Tibial nerve (tissue), 4 donors: Measurements from ENCODE around the gene ZRSR2. TPM values are rescaled to one million over a fixed set of nuclear protein-coding genes. Genes with fewer than 3 reads are reported as not detected.
"Not testable (repeated sequence)": the region's sequence is repeated elsewhere in the genome, so short reads cannot be mapped to it uniquely, and the experiment has no call there.

Experiments
- DNase-seq, 2 donors: peaks; one replicate each; pipeline ENCODE4 v3.0.0-alpha.2; 2019; ENCODE audit warnings: low spot score in 2 of 2
- H3K27ac ChIP-seq, 4 donors: fragments of 200-600 bp; sonication (generic) in 3 of 4; one replicate each; pipeline ENCODE4 v1.5.1; 2017 to 2019; ENCODE audit warnings: mild to moderate bottlenecking in 1 of 4
- H3K27me3 ChIP-seq, 2 donors: fragments of 200-600 bp; sonication (generic) in 1 of 2; one replicate each; pipeline versions ENCODE4 v1.5.1 to v1.6.0; 2017 to 2019
- H3K36me3 ChIP-seq, 3 donors: fragments of 200-600 bp; sonication (generic); one replicate each; pipeline ENCODE4 v1.5.1; 2018 to 2019
- H3K4me1 ChIP-seq, 4 donors: fragments of 200-600 bp; sonication (generic) in 3 of 4; one replicate each; pipeline ENCODE4 v1.5.1; 2017 to 2019
- H3K4me3 ChIP-seq, 4 donors: fragments of 200-600 bp; sonication (generic) in 3 of 4; one replicate each; pipeline ENCODE4 v1.5.1; 2017 to 2019; ENCODE audit warnings: mild to moderate bottlenecking in 1 of 4, moderate library complexity in 1 of 4
- H3K9me3 ChIP-seq, 4 donors: fragments of 200-600 bp; sonication (generic) in 3 of 4; one replicate each; pipeline ENCODE4 v1.5.1; 2017 to 2019
- EP300 ChIP-seq, 2 donors: sonication (generic); formaldehyde crosslinking; IDR thresholded peaks; one replicate each; pipeline ENCODE4 v1.6.1; 2017; ENCODE audit warnings: antibody characterized with exemption in 2 of 2, mild to moderate bottlenecking in 1 of 2
- POLR2A ChIP-seq, 2 donors: fragments of 450-650 bp; IDR thresholded peaks; one replicate each; pipeline ENCODE4 v1.6.1; 2017; ENCODE audit warnings: antibody characterized with exemption in 2 of 2, mild to moderate bottlenecking in 2 of 2, moderate library complexity in 2 of 2
- WGBS, 2 donors: methylation state at CpG; one replicate each; pipeline ENCODE4 v1.1.5; 2018; 5-methylcytosine and 5-hydroxymethylcytosine counted together
- total RNA-seq, 4 donors: library from RNA; depleted of rRNA; stranded (reverse); fragments of >200 nt; gene quantifications; one replicate each; pipeline ENCODE4 v1.1.0, GENCODE V29; 2016
- TF ChIP-seq, protein P1 (sequence below), 5 experiments: fragments of 200-600 bp in 3 of 5; fragments of 450-650 bp in 2 of 5; sonication (generic) in 3 of 5; IDR thresholded peaks; one replicate each; pipeline ENCODE4 v1.5.1; 2016 to 2019; ENCODE audit warnings: antibody characterized with exemption in 5 of 5, mild to moderate bottlenecking in 3 of 5, moderate library complexity in 2 of 5

ZRSR2 gene
- total RNA-seq, 4 donors from 2014 or later = 2.4 to 12.8 (median 9.3) TPM

DNA sequence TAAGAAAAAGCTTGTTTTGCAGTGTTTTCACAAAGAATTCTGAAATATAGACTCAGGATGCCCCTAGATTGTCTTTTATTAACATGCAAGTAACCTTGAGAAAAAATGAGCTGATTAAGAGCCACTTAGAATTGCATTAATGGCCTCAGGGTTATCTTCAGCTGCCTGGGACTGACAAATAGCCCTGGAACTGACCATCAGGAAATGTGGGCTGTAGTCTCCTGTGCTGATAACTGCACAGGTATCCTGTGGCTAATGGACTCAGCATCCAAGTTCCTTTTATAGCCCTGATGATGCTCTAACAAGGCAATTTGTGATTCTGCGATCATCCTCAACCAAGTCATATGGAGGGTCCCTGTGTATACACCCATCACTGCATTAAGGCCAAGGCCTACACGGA lies 35.2 kb upstream of the ZRSR2 start:
- H3K27ac ChIP-seq = no peak overlapping the region
- 92 to 94% methylated on average over 2 of the region's 2 CpGs for WGBS, 2 donors
- H3K27me3 ChIP-seq = no peaks in the 10 kb centered on the region
- H3K9me3 ChIP-seq = no peaks in the 10 kb centered on the region
- TF ChIP-seq, protein P1, sequence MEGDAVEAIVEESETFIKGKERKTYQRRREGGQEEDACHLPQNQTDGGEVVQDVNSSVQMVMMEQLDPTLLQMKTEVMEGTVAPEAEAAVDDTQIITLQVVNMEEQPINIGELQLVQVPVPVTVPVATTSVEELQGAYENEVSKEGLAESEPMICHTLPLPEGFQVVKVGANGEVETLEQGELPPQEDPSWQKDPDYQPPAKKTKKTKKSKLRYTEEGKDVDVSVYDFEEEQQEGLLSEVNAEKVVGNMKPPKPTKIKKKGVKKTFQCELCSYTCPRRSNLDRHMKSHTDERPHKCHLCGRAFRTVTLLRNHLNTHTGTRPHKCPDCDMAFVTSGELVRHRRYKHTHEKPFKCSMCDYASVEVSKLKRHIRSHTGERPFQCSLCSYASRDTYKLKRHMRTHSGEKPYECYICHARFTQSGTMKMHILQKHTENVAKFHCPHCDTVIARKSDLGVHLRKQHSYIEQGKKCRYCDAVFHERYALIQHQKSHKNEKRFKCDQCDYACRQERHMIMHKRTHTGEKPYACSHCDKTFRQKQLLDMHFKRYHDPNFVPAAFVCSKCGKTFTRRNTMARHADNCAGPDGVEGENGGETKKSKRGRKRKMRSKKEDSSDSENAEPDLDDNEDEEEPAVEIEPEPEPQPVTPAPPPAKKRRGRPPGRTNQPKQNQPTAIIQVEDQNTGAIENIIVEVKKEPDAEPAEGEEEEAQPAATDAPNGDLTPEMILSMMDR (IDR thresholded peaks at IDR 0.05) = no peak
- no peak for TF ChIP-seq EP300 (IDR thresholded peaks at IDR 0.05)
- no peak for TF ChIP-seq POLR2A (IDR thresholded peaks at IDR 0.05)
- H3K4me3 ChIP-seq = no peak overlapping the region
- no peaks in the 10 kb centered on the region for H3K36me3 ChIP-seq
- peaks cover 0 to 21% (median 10%) of the 10 kb centered on the region in 4 donors for H3K4me1 ChIP-seq
- DNase-seq = no peak

DNA sequence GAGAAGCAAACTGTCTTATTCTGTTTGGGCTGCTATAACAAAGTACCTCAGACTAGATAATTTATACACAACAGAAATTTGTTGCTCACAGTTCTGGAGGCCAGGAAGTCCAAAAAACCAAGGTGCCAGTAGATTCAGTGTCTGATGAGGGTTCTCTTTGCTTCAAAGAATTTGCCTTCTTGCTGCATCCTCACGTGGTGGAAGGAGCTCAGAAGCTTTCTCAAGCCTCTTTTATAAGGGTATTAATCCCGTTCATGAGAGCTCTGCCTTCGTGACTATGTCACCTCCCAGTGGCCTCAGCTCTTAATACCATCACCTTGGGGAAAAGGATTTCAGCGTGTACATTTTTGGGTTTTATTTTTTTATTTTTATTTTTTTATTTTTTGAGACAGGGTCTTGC lies 32.1 kb upstream of the ZRSR2 start:
- no peak for DNase-seq
- no peak overlapping the region for H3K27ac ChIP-seq
- WGBS, 2 donors = 74 to 80% methylated on average over 4 of the region's 4 CpGs
- TF ChIP-seq, protein P1 (IDR thresholded peaks at IDR 0.05) = no peak
- TF ChIP-seq POLR2A (IDR thresholded peaks at IDR 0.05) = no peak
- TF ChIP-seq EP300 (IDR thresholded peaks at IDR 0.05) = no peak
- H3K27me3 ChIP-seq = no peaks in the 10 kb centered on the region
- H3K9me3 ChIP-seq = no peaks in the 10 kb centered on the region
- no peak overlapping the region for H3K4me3 ChIP-seq
- no peaks in the 10 kb centered on the region for H3K36me3 ChIP-seq
- H3K4me1 ChIP-seq = peaks cover 0 to 5% (median 0%) of the 10 kb centered on the region in 4 donors

DNA sequence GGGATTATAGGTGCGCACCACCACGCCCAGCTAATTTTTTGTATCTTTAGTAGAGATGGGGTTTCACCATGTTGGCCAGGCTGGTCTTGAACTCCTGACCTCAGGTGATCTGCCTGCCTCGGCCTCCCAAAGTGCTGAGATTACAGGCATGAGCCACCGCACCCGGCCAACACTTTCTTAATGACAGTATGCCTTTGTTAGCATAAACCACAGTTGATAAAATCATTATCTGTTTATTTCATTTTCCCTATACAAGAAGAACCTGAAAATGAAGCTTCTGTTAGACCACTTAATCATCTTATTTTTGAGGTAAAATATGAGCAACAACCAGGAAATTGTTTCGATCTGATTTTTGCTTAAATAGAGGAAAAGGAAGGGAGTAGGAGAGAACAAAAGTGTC lies 30.4 kb upstream of the ZRSR2 start:
- WGBS, 2 donors = 90% methylated on average over 6 of the region's 6 CpGs
- not testable (repeated sequence) for H3K27me3 ChIP-seq, H3K4me1 ChIP-seq, DNase-seq, H3K9me3 ChIP-seq, H3K4me3 ChIP-seq, H3K36me3 ChIP-seq
- peak overlapping the region in 1 of 4 donors; percentile 24 for H3K27ac ChIP-seq

DNA sequence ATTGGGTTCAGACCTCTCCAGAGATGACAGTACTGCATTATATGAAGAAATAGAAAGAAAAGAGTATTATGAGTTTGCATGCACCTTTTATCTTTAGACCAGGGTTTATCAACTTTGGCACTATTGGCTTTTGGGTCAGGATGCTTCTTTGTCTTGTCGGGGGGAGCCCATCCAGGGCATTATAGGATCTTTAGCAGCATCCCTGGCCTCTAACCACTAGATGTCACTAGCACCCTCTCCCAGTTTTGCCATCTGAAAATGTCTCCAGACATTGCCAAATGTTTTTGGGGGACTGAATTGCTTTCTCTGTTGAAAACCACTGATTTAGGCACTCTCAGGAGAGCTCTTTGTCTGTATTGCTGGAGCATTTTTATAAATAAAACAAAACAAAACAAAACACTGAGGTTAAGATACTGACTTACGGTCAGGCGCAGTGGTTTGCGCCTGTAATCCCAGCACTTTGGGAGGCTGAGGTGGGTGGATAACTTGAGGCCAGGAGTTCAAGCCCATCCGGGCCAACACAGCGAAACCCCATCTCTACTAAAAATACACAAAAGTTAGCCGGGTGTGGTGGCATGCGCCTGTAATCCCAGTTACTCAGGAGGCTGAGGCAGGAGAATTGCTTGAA lies 28.6 kb upstream of the ZRSR2 start:
- 29 to 59% methylated on average over 3 to 8 of the region's 8 CpGs for WGBS, 2 donors
- TF ChIP-seq POLR2A (IDR thresholded peaks at IDR 0.05) (no peak), EP300 (IDR thresholded peaks at IDR 0.05) (no peak)
- TF ChIP-seq, protein P1 (IDR thresholded peaks at IDR 0.05) = peak; percentile 46 to 69 (median 58)
- no peak overlapping the region for H3K4me3 ChIP-seq

DNA sequence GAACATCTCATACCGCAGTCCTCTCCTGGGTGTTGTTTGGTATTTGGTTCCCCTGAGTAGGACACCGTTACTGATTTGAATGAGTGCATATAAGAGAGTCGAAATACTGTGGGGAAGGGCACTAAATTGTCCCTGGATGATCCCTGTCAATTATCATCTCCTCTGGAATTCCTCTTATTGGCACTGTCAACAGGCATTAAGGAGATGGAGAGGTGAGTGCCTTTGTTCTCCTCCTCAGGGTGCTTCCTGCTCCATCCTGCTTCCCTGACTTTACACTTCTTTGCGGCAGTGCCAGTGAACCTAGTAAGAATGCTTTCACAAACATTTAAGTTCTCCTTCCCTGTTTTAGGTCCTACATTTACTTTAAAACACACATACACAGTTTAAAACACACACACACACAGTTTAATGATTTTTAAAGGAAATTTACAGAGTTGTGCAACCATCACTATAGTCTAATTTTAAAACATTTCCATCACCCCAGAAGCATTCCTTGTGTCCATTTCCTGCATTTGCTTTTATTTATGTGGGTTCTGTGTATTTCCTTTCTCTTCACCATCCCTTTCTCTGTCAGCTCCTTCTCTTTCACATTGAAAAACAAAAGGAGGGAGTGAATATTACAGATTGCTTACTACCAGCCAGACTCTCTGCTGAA lies 20.9 kb upstream of the ZRSR2 start:
- Histone ChIP-seq H3K4me3 (no peak overlapping the region), H3K27me3 (no peaks in the 10 kb centered on the region), H3K4me1 (no peaks in the 10 kb centered on the region), H3K36me3 (no peaks in the 10 kb centered on the region), H3K27ac (no peak overlapping the region), H3K9me3 (no peaks in the 10 kb centered on the region)
- WGBS, 2 donors = 60 to 76% methylated on average over 4 of the region's 4 CpGs
- no peak for DNase-seq
- TF ChIP-seq POLR2A (IDR thresholded peaks at IDR 0.05) (no peak), EP300 (IDR thresholded peaks at IDR 0.05) (no peak)
- TF ChIP-seq, protein P1 (IDR thresholded peaks at IDR 0.05) = no peak

More for the DNA sequence above, 28.6 kb upstream of the ZRSR2 start:
- peak in 1 of 2 donors; percentile 11 for DNase-seq
- no peaks in the 10 kb centered on the region for H3K27me3 ChIP-seq
- H3K9me3 ChIP-seq = no peaks in the 10 kb centered on the region
- H3K27ac ChIP-seq = peak overlapping the region in 2 of 4 donors; percentile 50 to 78
- peaks cover 0 to 5% (median 0%) of the 10 kb centered on the region in 4 donors for H3K4me1 ChIP-seq
- no peaks in the 10 kb centered on the region for H3K36me3 ChIP-seq
